RWPE1 (cell line): Measurements from ENCODE around the gene GNG2.

ENCODE experiments used
- CTCF ChIA-PET: fragments of 350-600 bp; sonication (Branson Sonifier 250); formaldehyde crosslinking; extraction: SDS; loops from one replicate; lab custom pipeline; 2021; lab: Yijun Ruan, JAX
- POLR2A ChIA-PET: fragments of 400-600 bp; formaldehyde crosslinking; extraction: SDS; loops from one replicate; lab custom pipeline; 2020; ENCODE audit warnings: antibody characterized with exemption; ENCODE audit not compliant: low non-redundant PET; lab: Yijun Ruan, JAX
- DNase-seq: peaks from one replicate; pipeline ENCODE4 v3.0.0; 2012; ENCODE audit warnings: low spot score
- H3K27ac ChIP-seq: fragments of 450-650 bp; 2 replicates; pipeline ENCODE4 v1.5.1; 2017
- CTCF ChIP-seq: fragments of 450-650 bp; conservative IDR thresholded peaks from 2 replicates; pipeline ENCODE4 v1.5.1; 2017; ENCODE audit warnings: low read depth, mild to moderate bottlenecking

Gene GNG2

DNA sequence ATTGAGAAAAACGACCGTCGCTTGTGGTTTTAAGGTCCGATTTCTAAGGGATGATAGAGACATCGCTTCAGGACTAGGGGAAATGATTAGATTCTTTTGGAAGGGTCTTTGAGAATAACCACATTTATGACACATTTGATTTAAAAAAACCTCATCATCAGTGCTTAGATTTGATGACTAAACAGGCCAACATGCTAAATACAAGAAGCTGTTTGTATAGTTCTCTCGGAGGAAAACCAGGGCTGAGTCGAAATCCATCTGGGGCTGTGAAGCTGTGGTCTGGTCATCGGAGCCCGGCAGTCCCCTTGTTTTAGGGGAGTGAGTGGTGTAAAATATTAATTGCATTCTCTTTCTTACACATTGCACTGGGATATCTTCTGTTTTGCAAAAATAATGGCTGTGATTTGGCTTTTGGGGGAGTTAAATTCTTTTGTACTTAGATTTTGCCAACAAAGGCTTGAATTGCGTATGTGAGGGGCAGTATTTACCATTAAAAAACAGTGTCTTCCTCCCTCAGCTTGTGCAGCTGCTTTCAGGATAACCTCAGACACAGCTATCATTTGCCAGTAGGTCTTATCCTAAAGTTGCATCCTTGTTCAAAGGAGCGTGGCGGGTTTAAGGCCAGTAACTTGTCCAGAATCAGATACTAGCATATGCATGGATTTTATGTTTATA is 550 bp downstream of the GNG2 start:
- POLR2A ChIA-PET, result no interaction called here
- CTCF ChIA-PET, result interaction anchor here (0.6 kb wide), 1 partner anchor 138 kb away, joined by 4 read pairs; no protein-coding TSS in a partner anchor

DNA sequence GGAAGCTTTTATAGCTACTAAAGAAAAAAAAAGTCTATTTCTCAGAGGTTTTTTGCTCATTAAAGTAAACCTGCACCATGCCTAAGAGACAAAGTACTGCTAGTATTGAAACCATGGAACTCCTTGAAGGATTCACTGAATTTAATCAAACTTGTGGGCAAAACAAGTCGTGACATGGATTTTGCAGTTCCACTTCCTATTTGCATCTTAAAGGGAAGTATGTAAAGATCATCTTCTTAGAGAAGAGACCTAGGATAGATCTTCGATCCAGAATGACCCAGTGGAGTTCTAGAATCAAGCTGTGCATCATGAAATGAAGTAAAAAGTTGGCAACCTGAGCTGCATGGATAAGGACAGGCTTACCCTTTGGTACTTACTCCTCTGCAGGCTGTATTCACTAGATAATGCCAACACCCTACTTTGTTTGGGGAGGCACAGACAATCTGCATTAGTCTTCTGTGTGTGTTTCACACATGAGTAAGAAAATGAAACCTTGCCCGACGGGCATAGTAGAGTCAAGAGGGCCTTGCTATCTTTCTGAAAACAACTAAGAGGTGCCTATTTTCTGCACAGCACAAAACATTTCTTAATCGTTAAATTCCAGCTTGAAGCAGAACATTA is 1.9 kb downstream of the GNG2 start:
- no peak overlapping the region for H3K27ac ChIP-seq
- no peak for TF ChIP-seq CTCF
- ChIA-PET CTCF (no interaction called here), POLR2A (no interaction called here)
- DNase-seq, result no peak

More for the DNA sequence above, 550 bp downstream of the GNG2 start:
- TF ChIP-seq CTCF, result no peak
- DNase-seq, result no peak
- peak overlapping the region; percentile 60 for H3K27ac ChIP-seq

DNA sequence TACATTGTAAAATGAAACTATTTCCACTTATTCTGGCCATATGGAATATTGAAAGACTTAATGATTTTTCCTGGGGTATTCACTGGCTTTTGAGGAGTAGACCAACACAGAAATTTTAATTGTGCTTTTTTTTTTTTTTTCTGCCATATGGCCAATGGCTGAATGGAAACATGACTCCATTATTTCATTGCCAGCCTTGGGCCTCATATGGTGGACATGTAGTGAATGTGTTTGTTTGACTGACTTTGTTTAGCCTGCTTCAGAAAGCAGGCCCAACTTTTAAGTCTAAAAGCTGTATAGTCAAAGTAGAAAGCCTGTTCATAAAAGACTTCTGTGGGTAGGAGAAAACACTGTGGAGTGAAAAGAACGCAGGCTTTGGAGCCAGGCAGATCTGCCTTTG is 2.4 kb downstream of the GNG2 start:
- TF ChIP-seq CTCF, result no peak
- no peak overlapping the region for H3K27ac ChIP-seq
- no peak for DNase-seq
- ChIA-PET CTCF (no interaction called here), POLR2A (no interaction called here)

- ChIA-PET CTCF (interaction anchor here (0.5 to 0.7 kb wide), 2 partner anchors 85 to 142 kb away, joined by 3 read pairs; no protein-coding TSS in a partner anchor), POLR2A (no interaction called here)
- H3K27ac ChIP-seq, result no peak overlapping the region
- DNase-seq, result no peak
- no peak for TF ChIP-seq CTCF
These were observed 5.7 kb downstream of the GNG2 start for GRCh38 chr14:51865953-51866747.

GRCh38 chr14:51867741-51868140 is 7.3 kb downstream of the GNG2 start:
- no peak for DNase-seq
- TF ChIP-seq CTCF, result no peak
- POLR2A ChIA-PET, result no interaction called here
- CTCF ChIA-PET, result interaction anchor here (0.7 kb wide), 1 partner anchor 42 kb away, joined by 3 read pairs; no protein-coding TSS in a partner anchor
- H3K27ac ChIP-seq, result no peak overlapping the region

DNA sequence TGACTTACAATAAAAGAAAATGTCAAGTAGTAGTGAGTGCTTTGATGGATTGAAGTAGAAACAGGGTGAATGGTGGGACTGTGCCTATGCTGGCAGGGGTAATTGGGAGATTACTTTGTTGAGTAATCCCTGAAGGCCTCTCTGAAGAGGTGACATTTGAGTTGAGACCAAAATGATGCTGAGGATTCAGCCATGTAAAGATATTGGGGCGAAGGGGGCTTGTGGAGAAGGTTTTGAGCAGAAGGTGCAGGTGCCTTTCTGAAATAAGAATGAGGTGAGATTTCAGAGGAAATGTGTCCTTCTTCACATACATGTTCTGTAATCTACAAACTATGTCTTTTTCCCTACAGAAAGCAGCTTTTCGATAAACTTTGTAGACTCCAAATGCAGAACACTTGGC is 8.0 kb downstream of the GNG2 start:
- POLR2A ChIA-PET, result no interaction called here
- no peak for DNase-seq
- no peak overlapping the region for H3K27ac ChIP-seq
- CTCF ChIA-PET, result no interaction called here
- no peak for TF ChIP-seq CTCF
